Activated CD4-positive, alpha-beta T cell treated with anti-CD3 and anti-CD28 coated beads, Interleukin-2, amount 50 U/mL, for 24 hours (primary cell): ENCODE measurements around the gene SIK3.

ENCODE experiments used
- DNase-seq, 2 donors: peaks; one replicate each; pipeline ENCODE4 v3.0.0-alpha.2; 2020; ENCODE audit warnings: low read depth in 1 of 2, low spot score in 1 of 2

Gene SIK3

GRCh38 chr11:116901964-116902688, 196.1 kb downstream of the SIK3 start:
- no peak for DNase-seq

DNA sequence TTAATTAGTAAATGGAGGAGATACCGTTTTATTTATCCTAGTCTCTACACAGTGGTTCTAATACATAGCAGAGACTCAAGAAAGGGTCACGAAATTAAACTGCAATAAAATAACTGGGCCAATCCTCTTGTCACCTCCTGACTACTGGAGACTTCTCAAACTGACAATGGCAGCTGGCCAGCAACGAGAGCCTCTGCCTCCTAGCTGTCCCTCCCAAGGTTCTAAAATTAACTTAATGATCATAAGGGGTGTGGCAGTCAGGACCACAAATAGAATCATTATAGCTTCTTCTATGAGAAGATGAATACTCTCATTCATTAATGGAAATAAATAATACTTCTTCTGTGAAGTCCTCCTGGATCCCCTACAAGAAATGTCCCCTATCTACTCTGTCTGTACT, 197.0 kb downstream of the SIK3 start:
- no peak for DNase-seq

DNA sequence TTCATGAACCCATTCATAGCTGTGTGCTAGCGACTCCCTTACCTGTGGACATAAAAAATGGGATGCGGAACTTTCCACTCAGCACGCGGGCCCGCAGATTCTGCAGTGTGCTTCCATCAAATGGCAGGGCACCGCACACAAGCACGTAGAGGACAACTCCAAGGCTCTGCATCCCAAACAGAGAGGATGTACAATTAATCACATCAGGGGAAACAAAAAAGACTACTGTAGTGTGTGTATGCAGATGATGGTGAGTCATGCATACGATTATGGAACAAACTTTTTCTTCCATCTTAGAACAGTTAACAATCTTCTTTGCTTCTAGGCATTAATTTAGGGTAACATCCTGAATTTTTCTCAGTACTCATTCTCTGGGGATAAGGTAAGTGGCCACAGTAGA, 202.0 kb downstream of the SIK3 start:
- DNase-seq: no peak

DNA sequence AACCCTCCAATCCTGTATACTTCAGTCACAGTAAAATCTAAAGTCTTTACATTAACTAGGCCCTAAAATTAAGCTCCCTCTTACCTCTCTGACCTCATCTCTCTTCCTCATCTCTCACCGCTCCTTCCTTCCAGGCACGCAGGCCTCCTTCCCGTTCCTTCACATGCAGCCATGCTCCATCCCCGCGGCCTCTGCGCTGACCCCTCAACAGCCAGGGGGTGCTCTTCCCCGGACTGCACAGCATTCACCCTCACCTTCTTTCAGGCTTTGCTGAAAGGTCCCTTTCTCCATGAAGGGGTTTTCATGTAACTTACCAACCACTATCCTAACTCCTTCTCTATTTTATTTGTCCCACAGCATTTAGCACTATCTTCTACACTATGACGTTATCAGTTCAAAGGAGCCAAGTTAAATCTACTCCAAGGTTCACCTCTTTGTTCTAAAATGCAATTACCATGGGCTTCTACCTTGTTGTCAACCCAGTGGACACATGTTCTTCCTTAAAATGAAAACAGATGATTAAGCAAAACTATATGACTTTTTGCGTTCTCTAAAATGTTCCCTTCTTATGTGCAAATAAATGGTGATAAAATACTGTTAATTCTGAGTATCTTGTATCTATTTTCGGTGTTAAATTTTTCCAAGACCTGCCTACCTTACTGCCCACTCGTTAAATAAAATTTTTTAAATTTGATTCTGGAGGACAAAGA, 203.0 kb downstream of the SIK3 start:
- DNase-seq: no peak

GRCh38 chr11:116893906-116894305, 204.3 kb downstream of the SIK3 start:
- no peak for DNase-seq

GRCh38 chr11:116893437-116893836, 204.8 kb downstream of the SIK3 start:
- DNase-seq: no peak

DNA sequence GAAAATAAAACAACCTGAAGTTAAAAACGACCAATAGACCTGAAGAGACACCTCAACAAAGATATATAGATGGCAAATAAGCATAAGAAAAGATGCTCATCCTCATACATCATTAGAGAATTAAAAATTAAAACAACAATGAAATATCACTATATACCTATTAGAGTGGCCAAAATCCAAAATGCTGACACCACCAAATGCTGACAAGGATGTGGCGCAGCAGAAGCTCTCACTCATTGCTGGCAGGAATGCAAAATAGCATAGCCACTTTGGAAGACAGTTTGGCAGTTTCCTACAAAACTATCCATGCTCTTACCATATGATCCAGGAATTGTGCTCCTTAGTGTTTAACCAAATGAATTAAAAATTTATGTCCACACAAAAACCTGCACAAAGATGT, 205.9 kb downstream of the SIK3 start:
- DNase-seq: no peak

DNA sequence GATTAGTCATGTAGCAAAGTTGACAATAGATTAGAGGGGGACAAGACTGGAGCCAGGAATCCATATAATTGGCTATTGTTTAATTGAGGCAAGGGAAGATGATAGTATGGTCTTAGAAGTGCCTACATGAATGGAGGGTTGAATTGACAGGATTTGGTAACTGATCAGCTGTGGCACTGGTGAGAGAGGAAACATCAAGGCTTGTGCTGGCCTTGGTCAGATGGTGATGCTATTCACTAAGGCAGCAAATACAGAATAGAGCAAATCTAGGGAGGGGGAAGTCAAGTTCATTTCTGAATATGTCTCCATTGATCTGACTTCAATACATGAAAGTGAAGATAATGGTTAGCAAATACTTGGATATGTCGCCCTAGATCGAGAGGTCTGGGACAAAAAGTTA, 206.5 kb downstream of the SIK3 start:
- DNase-seq: no peak

GRCh38 chr11:116890607-116891006, 207.6 kb downstream of the SIK3 start:
- DNase-seq: no peak

DNA sequence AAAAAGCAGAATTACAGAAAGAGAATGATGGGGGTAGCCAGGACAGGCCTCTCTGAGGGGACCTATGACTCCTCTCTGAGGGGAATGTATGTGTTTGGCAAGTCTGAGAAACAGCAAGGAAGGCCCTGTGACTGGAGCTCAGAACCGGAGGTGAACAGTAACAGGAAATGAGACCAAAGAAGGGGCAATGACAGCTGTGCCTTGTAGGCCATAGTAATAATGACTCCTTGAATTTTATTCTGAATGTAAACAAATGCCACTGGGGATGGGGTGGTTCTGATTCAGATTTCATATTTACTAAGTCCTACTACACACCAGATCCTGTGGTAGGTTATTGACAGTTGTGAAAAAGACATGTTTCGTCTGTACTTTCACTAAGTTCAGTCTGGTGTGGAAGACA, 208.0 kb downstream of the SIK3 start:
- no peak for DNase-seq

DNA sequence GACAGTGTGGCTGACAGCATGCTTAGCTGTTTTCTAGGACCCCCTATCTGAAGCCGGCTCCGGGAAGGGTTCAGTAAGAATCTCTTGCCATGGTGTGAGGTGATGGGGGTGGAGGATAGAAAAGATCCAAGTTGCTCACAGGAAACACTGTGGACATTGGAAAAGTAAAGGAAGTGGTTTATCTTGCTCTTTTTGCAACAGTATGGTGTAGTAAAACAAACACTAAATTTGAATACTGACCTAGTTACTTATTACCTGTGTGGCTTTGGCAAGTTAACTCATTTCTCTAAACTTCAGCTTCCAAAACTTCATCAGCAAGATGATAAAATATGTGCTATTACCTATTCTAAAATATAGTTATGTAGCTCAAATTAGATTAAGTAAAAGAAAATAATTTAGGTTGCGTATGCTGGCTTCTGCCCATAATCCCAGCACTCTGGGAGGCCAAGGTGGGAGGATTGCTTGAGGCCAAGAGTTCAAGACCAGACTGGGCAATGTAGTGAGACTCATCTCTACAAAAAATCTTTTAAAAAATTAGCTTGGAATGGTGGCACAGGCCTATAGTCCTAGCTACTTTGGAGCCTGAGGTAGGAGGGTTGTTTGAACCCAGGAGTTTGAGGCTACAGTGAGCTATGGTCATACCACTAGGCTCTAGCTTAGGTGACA, 209.2 kb downstream of the SIK3 start:
- DNase-seq: no peak

- DNase-seq: no peak
These were observed 210.2 kb downstream of the SIK3 start for GRCh38 chr11:116888024-116888423.

DNA sequence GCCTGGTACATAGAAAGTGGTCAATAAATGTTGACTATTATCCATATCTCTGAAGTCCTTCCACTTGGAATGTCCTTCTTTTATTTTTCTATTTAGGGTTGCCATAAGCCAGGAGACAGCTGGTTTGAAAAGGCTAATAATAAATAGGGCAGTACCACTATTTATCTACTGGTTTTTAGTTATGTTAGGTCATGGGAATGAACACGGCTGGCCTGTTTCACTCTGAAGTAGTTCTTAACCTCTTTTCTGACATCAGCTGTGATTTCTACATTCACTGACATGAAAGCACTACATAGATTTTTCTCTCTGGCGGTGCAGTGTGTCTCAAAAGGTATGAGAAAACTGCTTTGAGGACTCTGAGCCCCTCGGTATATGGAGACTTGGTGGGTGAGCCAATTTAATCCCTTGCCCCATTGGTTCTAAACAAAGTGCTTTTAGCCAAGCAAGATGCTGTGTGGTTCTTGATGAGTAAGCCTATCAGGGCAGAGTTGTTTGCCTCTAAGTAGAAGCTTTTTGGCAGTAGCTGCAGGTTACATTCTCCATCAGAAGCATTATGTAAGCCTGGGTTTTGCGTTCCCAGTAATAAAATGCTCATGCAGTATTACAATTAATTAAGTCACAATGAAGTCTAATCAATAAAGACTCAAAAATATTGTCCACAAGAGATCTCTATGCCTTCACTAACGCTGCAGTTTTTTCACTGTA, 212.1 kb downstream of the SIK3 start:
- DNase-seq: no peak

DNA sequence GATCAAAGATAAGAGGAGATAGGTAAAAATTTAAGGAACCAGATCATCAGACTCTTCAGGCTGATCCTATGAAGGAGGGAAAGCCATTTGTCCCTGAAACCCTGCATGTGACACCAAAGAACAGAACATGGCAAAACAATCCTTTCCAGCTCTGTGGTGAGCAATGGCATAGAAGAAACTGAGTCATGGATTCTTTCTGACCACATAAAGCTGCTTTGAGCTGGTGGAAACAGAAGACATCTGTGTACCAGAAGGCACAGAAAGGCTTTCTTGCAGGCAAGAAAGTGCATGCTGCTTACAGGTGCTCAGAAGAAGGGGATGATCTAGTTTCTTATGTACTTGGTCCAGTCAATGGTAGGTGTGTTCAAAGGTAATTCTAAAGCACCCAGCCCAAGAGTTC, 215.8 kb downstream of the SIK3 start:
- peak in 1 of 2 donors; percentile 7 for DNase-seq

- DNase-seq: no peak
These were observed 217.1 kb downstream of the SIK3 start for GRCh38 chr11:116881143-116881542.

DNA sequence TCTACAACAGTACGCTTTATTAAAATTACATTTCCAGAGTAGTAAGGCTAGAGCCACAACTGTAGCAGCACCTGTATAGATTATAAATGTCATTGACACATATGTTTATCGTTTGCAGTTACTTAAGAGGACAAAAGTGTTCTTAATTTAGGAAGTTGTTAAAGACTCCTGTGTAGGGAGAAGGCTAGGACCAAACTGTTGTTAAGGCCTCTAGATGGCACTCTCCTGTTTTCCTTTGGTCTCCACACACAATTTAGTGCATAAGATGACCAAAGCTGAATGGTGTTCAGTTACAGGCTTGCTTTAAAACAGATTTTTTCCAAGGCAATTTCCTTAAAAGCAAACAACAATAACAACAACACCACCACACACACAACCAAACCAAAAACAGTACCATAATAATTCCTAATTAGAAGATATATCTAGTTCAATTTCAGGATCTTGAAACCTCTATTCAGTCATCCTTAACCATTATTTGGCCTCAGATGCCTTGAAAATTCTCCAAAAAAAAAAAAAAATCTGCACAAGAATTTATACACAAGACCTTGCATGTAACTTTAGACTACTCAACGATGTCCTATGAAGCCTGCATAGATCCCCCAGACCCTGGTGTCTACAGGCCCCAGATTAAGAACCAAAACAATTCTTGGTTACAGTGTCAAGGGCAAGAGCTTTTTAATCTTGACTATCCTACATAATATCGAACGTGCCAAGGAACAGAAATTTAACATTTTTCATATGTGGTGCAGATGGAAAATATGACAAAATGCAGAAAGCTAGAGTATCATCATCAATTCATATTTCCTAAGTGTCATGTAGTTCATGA, 218.2 kb downstream of the SIK3 start:
- peak in 1 of 2 donors; percentile 7 for DNase-seq

GRCh38 chr11:116876656-116877055, 221.6 kb downstream of the SIK3 start:
- DNase-seq: no peak

DNA sequence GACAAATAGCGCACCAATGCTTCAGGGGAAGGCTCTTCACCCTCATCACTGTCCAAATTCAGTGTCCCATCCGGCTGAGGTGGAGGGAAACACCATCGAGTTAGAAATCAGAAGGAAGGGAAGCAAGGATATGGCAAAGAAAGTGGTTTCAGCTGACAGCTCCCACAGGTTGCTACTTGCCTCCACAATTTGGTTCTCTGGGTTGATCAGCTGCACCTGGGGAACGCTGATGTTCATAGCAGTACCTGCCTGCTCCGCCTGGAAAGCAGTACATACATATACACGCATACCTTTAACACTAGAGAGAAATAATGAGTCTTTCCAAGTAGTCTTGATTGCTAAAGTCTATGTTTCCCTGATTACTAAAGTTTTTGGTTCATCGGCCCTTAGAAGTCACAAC, 223.0 kb downstream of the SIK3 start:
- DNase-seq: no peak

DNA sequence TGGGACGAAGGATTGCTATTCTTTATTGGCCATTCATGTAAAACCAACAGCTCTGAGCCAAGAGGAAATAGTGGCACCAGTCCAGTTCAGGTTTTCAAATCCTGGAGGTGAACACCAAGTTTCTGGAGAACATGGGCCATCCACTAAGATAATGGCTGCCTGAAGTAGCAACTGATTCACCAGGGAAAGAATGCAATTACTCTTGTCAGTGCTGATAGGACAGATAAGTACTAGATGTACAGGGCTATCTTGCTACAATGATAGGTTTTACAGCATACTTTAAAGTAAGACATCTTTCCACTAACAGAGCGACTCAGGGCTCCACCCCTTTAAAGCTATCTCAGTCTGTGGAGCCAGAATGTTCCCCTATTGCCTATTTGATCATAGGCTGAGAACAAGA, 224.0 kb downstream of the SIK3 start:
- no peak for DNase-seq

- DNase-seq: no peak
These were observed 224.8 kb downstream of the SIK3 start for GRCh38 chr11:116873381-116873780.

DNA sequence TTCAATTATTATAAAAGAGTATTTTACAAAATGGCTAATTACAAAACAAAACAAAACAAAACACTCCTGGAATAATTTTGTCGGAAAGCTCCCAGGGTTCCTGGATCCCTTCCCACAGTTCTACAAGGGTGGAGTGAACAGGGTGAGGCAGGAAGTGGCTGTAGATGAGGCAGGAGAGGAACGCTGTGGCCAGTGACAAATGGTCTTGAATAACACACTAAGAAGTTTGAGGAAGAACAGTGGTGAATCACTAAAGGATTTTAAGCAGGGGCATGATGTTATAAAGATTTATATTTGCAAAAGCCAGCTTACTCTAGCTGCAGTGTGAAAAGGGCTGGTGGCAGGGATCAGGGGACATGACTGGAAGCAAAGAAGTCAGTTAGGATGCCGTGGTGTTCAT, 227.0 kb downstream of the SIK3 start:
- no peak for DNase-seq
